Panc1 (cell line): ENCODE measurements around the gene SOWAHB.

Source experiments
- POLR2AphosphoS5 ChIP-seq: IDR thresholded peaks from 2 replicates; pipeline ENCODE4 v1.6.1; 2012; ENCODE audit warnings: mild to moderate bottlenecking, low read depth, low read length, moderate library complexity
- SIN3A ChIP-seq: IDR thresholded peaks from 2 replicates; pipeline ENCODE4 v1.6.1; 2012; ENCODE audit warnings: low read depth, mild to moderate bottlenecking, low read length, moderate library complexity, borderline replicate concordance; ENCODE audit not compliant: insufficient read depth
- TF ChIP-seq, protein P1 (sequence below): fragments of 450-650 bp; IDR thresholded peaks from 2 replicates; pipeline ENCODE4 v1.5.1; 2017; ENCODE audit warnings: mild to moderate bottlenecking
- TF ChIP-seq, protein P2 (sequence below), 2 experiments: IDR thresholded peaks; 2 replicates each; pipeline ENCODE4 v1.6.1; 2011 to 2012; ENCODE audit warnings: low read depth in 2 of 2, control low read depth in 1 of 2, low read length in 1 of 2, mild to moderate bottlenecking in 1 of 2, moderate library complexity in 1 of 2; ENCODE audit not compliant: insufficient read depth in 1 of 2

DNA sequence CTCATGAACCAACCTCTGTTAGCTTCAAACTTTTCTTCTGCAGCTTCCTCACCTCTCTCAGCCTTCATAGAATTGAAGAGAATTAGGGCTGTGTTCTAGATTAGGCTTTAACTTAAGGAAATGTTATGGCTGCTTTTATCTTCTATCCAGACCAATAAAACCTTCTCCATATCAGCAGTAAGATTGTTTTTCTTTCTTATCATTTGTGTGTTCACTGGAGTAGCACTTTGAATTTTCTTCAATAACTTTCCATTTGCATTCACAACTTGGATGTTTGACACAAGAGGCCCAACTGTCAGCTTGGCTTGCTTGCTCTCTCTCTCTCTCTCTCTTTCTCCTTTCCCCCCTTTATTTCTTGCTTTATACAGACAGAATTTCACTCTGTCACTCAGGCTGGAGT, 22.8 kb upstream of the SOWAHB start:
- TF ChIP-seq, protein P1, sequence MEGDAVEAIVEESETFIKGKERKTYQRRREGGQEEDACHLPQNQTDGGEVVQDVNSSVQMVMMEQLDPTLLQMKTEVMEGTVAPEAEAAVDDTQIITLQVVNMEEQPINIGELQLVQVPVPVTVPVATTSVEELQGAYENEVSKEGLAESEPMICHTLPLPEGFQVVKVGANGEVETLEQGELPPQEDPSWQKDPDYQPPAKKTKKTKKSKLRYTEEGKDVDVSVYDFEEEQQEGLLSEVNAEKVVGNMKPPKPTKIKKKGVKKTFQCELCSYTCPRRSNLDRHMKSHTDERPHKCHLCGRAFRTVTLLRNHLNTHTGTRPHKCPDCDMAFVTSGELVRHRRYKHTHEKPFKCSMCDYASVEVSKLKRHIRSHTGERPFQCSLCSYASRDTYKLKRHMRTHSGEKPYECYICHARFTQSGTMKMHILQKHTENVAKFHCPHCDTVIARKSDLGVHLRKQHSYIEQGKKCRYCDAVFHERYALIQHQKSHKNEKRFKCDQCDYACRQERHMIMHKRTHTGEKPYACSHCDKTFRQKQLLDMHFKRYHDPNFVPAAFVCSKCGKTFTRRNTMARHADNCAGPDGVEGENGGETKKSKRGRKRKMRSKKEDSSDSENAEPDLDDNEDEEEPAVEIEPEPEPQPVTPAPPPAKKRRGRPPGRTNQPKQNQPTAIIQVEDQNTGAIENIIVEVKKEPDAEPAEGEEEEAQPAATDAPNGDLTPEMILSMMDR = no peak
- no peak for TF ChIP-seq POLR2AphosphoS5
- TF ChIP-seq, protein P2, sequence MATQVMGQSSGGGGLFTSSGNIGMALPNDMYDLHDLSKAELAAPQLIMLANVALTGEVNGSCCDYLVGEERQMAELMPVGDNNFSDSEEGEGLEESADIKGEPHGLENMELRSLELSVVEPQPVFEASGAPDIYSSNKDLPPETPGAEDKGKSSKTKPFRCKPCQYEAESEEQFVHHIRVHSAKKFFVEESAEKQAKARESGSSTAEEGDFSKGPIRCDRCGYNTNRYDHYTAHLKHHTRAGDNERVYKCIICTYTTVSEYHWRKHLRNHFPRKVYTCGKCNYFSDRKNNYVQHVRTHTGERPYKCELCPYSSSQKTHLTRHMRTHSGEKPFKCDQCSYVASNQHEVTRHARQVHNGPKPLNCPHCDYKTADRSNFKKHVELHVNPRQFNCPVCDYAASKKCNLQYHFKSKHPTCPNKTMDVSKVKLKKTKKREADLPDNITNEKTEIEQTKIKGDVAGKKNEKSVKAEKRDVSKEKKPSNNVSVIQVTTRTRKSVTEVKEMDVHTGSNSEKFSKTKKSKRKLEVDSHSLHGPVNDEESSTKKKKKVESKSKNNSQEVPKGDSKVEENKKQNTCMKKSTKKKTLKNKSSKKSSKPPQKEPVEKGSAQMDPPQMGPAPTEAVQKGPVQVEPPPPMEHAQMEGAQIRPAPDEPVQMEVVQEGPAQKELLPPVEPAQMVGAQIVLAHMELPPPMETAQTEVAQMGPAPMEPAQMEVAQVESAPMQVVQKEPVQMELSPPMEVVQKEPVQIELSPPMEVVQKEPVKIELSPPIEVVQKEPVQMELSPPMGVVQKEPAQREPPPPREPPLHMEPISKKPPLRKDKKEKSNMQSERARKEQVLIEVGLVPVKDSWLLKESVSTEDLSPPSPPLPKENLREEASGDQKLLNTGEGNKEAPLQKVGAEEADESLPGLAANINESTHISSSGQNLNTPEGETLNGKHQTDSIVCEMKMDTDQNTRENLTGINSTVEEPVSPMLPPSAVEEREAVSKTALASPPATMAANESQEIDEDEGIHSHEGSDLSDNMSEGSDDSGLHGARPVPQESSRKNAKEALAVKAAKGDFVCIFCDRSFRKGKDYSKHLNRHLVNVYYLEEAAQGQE (IDR thresholded peaks at IDR 0.05; ENCODE audit: insufficient read depth in 1 of 2, low read depth in 2 of 2, low read length in 1 of 2) = no peak
- TF ChIP-seq SIN3A = no peak
